H9 (cell line): ENCODE measurements around the gene ZSWIM3. TPM values are rescaled to one million over a fixed set of nuclear protein-coding genes. Genes with fewer than 3 reads are reported as not detected.

Experiments used
- DNase-seq: peaks from one replicate; pipeline ENCODE4 v3.0.0-alpha.2; 2017
- H2AFZ ChIP-seq: one replicate; pipeline ENCODE4 v1.6.1; 2013; ENCODE audit warnings: mild to moderate bottlenecking, low read length, control low read depth, moderate library complexity
- H2AK5ac ChIP-seq: 2 replicates; pipeline ENCODE4 v1.6.1; 2013; ENCODE audit warnings: low read length, control low read depth, mixed read lengths; ENCODE audit not compliant: insufficient read length
- H2BK120ac ChIP-seq: one replicate; pipeline ENCODE4 v1.6.1; 2013; ENCODE audit warnings: low read depth, mild to moderate bottlenecking, low read length, control low read depth, inconsistent platforms; ENCODE audit not compliant: poor library complexity, severe bottlenecking
- H2BK12ac ChIP-seq: 2 replicates; pipeline ENCODE4 v1.6.1; 2013; ENCODE audit warnings: low read length, control low read depth, mixed read lengths, low read depth; ENCODE audit not compliant: insufficient read length
- H2BK15ac ChIP-seq: 2 replicates; pipeline ENCODE4 v1.6.1; 2013; ENCODE audit warnings: low read depth, low read length, control low read depth
- H2BK20ac ChIP-seq: one replicate; pipeline ENCODE4 v1.6.1; 2013; ENCODE audit warnings: low read depth, mild to moderate bottlenecking, low read length, control low read depth, inconsistent platforms; ENCODE audit not compliant: poor library complexity, severe bottlenecking
- H2BK5ac ChIP-seq: 2 replicates; pipeline ENCODE4 v1.6.1; 2013; ENCODE audit warnings: low read length, control low read depth, mixed read lengths; ENCODE audit not compliant: insufficient read length
- H3K14ac ChIP-seq: 2 replicates; pipeline ENCODE4 v1.6.1; 2013; ENCODE audit warnings: low read length, control low read depth; ENCODE audit not compliant: insufficient read depth
- H3K18ac ChIP-seq: 2 replicates; pipeline ENCODE4 v1.6.1; 2013; ENCODE audit warnings: low read depth, mild to moderate bottlenecking, mixed read lengths, low read length, control low read depth; ENCODE audit not compliant: insufficient read length
- H3K23ac ChIP-seq: 2 replicates; pipeline ENCODE4 v1.6.1; 2013; ENCODE audit warnings: low read length, control low read depth, mixed read lengths, low read depth; ENCODE audit not compliant: insufficient read length
- H3K23me2 ChIP-seq: 2 replicates; pipeline ENCODE4 v1.6.1; 2013; ENCODE audit warnings: low read depth, mild to moderate bottlenecking, mixed read lengths, low read length, control low read depth; ENCODE audit not compliant: insufficient read length, poor library complexity, severe bottlenecking
- H3K27ac ChIP-seq: 2 replicates; pipeline ENCODE4 v1.5.1; 2013; ENCODE audit warnings: low read length, control low read depth, mixed read lengths, low read depth; ENCODE audit not compliant: insufficient read length
- H3K27me3 ChIP-seq: 2 replicates; pipeline ENCODE4 v1.6.1; 2013; ENCODE audit warnings: low read length, control low read depth, inconsistent platforms; ENCODE audit not compliant: insufficient read depth
- H3K4ac ChIP-seq: 2 replicates; pipeline ENCODE4 v1.6.1; 2013; ENCODE audit warnings: low read depth, mild to moderate bottlenecking, control low read depth, inconsistent platforms, low read length, moderate library complexity
- H3K4me1 ChIP-seq: 2 replicates; pipeline ENCODE4 v1.6.1; 2013; ENCODE audit warnings: low read length, control low read depth, inconsistent platforms; ENCODE audit not compliant: insufficient read depth
- H3K4me2 ChIP-seq: 2 replicates; pipeline ENCODE4 v1.6.1; 2013; ENCODE audit warnings: low read length, control low read depth, mixed read lengths; ENCODE audit not compliant: insufficient read length, insufficient read depth
- H3K56ac ChIP-seq: 2 replicates; pipeline ENCODE4 v1.6.1; 2013; ENCODE audit warnings: low read depth, mild to moderate bottlenecking, mixed read lengths, low read length, control low read depth; ENCODE audit not compliant: insufficient read length
- H3K79me1 ChIP-seq: 2 replicates; pipeline ENCODE4 v1.6.1; 2013; ENCODE audit warnings: low read depth, mild to moderate bottlenecking, moderate library complexity, low read length, control low read depth, inconsistent platforms; ENCODE audit not compliant: insufficient read depth, poor library complexity, severe bottlenecking
- H3K79me2 ChIP-seq: 2 replicates; pipeline ENCODE4 v1.6.1; 2013; ENCODE audit warnings: low read length, control low read depth, inconsistent platforms; ENCODE audit not compliant: insufficient read depth
- H3K9ac ChIP-seq: 2 replicates; pipeline ENCODE4 v1.6.1; 2013; ENCODE audit warnings: low read length, control low read depth, mixed read lengths; ENCODE audit not compliant: insufficient read length; ENCODE audit errors: extremely low read depth
- H3K9me3 ChIP-seq: one replicate; pipeline ENCODE4 v1.6.1; 2013; ENCODE audit warnings: low read depth, low read length, inconsistent platforms; ENCODE audit not compliant: control insufficient read depth
- H3T11ph ChIP-seq: one replicate; pipeline ENCODE4 v1.6.1; 2013; ENCODE audit warnings: mild to moderate bottlenecking, low read length, control low read depth, inconsistent platforms
- H4K20me1 ChIP-seq: one replicate; pipeline ENCODE4 v1.6.1; 2013; ENCODE audit not compliant: control insufficient read depth, insufficient read length, insufficient read depth
- H4K5ac ChIP-seq: 2 replicates; pipeline ENCODE4 v1.6.1; 2013; ENCODE audit warnings: low read depth, mild to moderate bottlenecking, mixed read lengths, low read length, control low read depth; ENCODE audit not compliant: insufficient read length
- H4K8ac ChIP-seq: replicated peaks from 2 replicates; pipeline ENCODE4 v1.6.1; 2013; ENCODE audit warnings: low read length, control low read depth, mixed read lengths, low read depth; ENCODE audit not compliant: insufficient read length
- H4K91ac ChIP-seq: 2 replicates; pipeline ENCODE4 v1.6.1; 2013; ENCODE audit warnings: low read depth, mild to moderate bottlenecking, moderate library complexity, mixed read lengths, low read length, control low read depth; ENCODE audit not compliant: insufficient read length
- H3K27ac Mint-ChIP-seq, 3 experiments: 2 replicates in 2 of 3; 3 replicates in 1 of 3; pipeline ENCODE4 v1.8.0; 2020 to 2021; ENCODE audit warnings: mixed read lengths in 3 of 3, mild to moderate bottlenecking in 1 of 3, moderate library complexity in 1 of 3
- H3K27me3 Mint-ChIP-seq: 2 replicates; pipeline ENCODE4 v1.8.0; 2021; ENCODE audit warnings: low read depth, mild to moderate bottlenecking, moderate library complexity, mixed read lengths
- H3K36me3 Mint-ChIP-seq, 3 experiments: 2 replicates in 2 of 3; 3 replicates in 1 of 3; pipeline ENCODE4 v1.8.0; 2020 to 2021; ENCODE audit warnings: low read depth in 3 of 3, mixed read lengths in 3 of 3; ENCODE audit not compliant: insufficient read depth in 1 of 3
- H3K4me1 Mint-ChIP-seq, 2 experiments: 2 replicates each; pipeline ENCODE4 v1.8.0; 2020; ENCODE audit warnings: mixed read lengths in 2 of 2
- H3K4me3 Mint-ChIP-seq, 2 experiments: 2 replicates in 1 of 2; 3 replicates in 1 of 2; pipeline ENCODE4 v1.8.0; 2020 to 2021; ENCODE audit warnings: mild to moderate bottlenecking in 2 of 2, mixed read lengths in 2 of 2, moderate library complexity in 1 of 2
- H3K9me3 Mint-ChIP-seq, 2 experiments: 2 replicates in 1 of 2; 3 replicates in 1 of 2; pipeline ENCODE4 v1.8.0; 2020; ENCODE audit warnings: mild to moderate bottlenecking in 2 of 2, mixed read lengths in 2 of 2, moderate library complexity in 1 of 2
- CTCF ChIP-seq: fragments of 200-600 bp; sonication (generic); conservative IDR thresholded peaks from 3 replicates; pipeline ENCODE4 v1.8.0; 2021; ENCODE audit warnings: antibody characterized with exemption, mild to moderate bottlenecking
- WGBS: extraction: QIAGEN DNeasy Blood & Tissue Kit; methylation state at CpG from one replicate; pipeline ENCODE4 v1.1.7; 2013; ENCODE audit warnings: missing lambda C conversion rate, low lambda C conversion rate, mixed read lengths; ENCODE audit not compliant: insufficient read length; ENCODE audit errors: extremely low coverage; 5-methylcytosine and 5-hydroxymethylcytosine counted together
- total RNA-seq: library from RNA; stranded (reverse); gene quantifications from 2 replicates; pipeline ENCODE4 v1.2.1, GENCODE V29; 2021

Gene ZSWIM3
- total RNA-seq, 1 experiment from 2014 or later: 8.0 TPM

GRCh38 chr20:45925821-45926506, 68.5 kb downstream of the ZSWIM3 start:
- no peaks in the 10 kb centered on the region for H3K4me1 ChIP-seq
- no peak overlapping the region for H2BK20ac ChIP-seq
- H3K79me1 ChIP-seq: no peaks in the 10 kb centered on the region
- H3K4me2 ChIP-seq: no peak overlapping the region
- H3K27ac ChIP-seq: no peak overlapping the region
- no CpG with 5 or more reads among the region's 9 CpGs for WGBS
- no peak overlapping the region for H2BK5ac ChIP-seq
- H2BK12ac ChIP-seq: no peak overlapping the region
- Mint-ChIP-seq H3K4me3 (no peak overlapping the region), H3K27ac (peak overlapping the region in 1 of 3 experiments; percentile 55; a peak in 2 of 7 replicates), H3K27me3 (peaks cover 3% of the 10 kb centered on the region), H3K9me3 (no peaks in the 10 kb centered on the region), H3K4me1 (peaks cover 9 to 19% of the 10 kb centered on the region in 2 experiments), H3K36me3 (no peaks in the 10 kb centered on the region)
- H2AFZ ChIP-seq: no peak overlapping the region
- H4K91ac ChIP-seq: no peak overlapping the region
- no peaks in the 10 kb centered on the region for H3K79me2 ChIP-seq
- H3K9ac ChIP-seq: no peak overlapping the region
- H3K14ac ChIP-seq: no peak overlapping the region
- no peak overlapping the region for H2AK5ac ChIP-seq
- no peak overlapping the region for H3T11ph ChIP-seq
- no peak overlapping the region for H2BK120ac ChIP-seq
- DNase-seq: no peak
- no peak overlapping the region for H3K23ac ChIP-seq
- no peak overlapping the region for H3K4ac ChIP-seq
- H3K27me3 ChIP-seq: no peaks in the 10 kb centered on the region
- no peaks in the 10 kb centered on the region for H3K9me3 ChIP-seq
- no peak for TF ChIP-seq CTCF
- no peak overlapping the region for H4K5ac ChIP-seq
- no peaks in the 10 kb centered on the region for H4K20me1 ChIP-seq
- no peak overlapping the region for H3K56ac ChIP-seq
- H2BK15ac ChIP-seq: no peak overlapping the region
- H3K23me2 ChIP-seq: no peaks in the 10 kb centered on the region
- H3K18ac ChIP-seq: no peak overlapping the region
- no peak overlapping the region for H4K8ac ChIP-seq
